Colonic mucosa (tissue), 4 donors: Measurements from ENCODE around the gene TUBA8. TPM values are rescaled to one million over a fixed set of nuclear protein-coding genes. Genes with fewer than 3 reads are reported as not detected.

ENCODE experiments used
- DNase-seq: peaks from one replicate; pipeline ENCODE4 v3.0.0-alpha.2; 2020
- H3K27ac ChIP-seq: fragments of 200-600 bp; one replicate; pipeline ENCODE4 v1.8.0; 2021
- H3K27me3 ChIP-seq: fragments of 200-600 bp; one replicate; pipeline ENCODE4 v1.8.0; 2021
- H3K36me3 ChIP-seq: fragments of 200-600 bp; one replicate; pipeline ENCODE4 v1.8.0; 2021
- H3K4me1 ChIP-seq: fragments of 200-600 bp; one replicate; pipeline ENCODE4 v1.8.0; 2021; ENCODE audit warnings: mild to moderate bottlenecking
- H3K4me3 ChIP-seq: fragments of 200-600 bp; one replicate; pipeline ENCODE4 v1.8.0; 2021
- H3K9ac ChIP-seq, 2 donors: one replicate each; pipeline ENCODE4 v1.7.0; 2013; ENCODE audit warnings: control low read depth in 2 of 2, low read depth in 2 of 2, low read length in 2 of 2
- H3K9me3 ChIP-seq: fragments of 200-600 bp; one replicate; pipeline ENCODE4 v1.8.0; 2021
- CTCF ChIP-seq: fragments of 200-600 bp; IDR thresholded peaks from one replicate; pipeline ENCODE4 v1.8.0; 2022; ENCODE audit warnings: antibody characterized with exemption, mild to moderate bottlenecking
- intact Hi-C: fragments of 100-400 bp; cut with DNase I; formaldehyde crosslinking; loops from one replicate; pipeline ENCODE4 v1.14.1; 2022
- total RNA-seq, 2 donors: library from RNA; stranded (reverse); fragmentation: NEBNext Ultra II Directional in 1 of 2; extraction: Animal tissue kit (Norgen Biotek cat#: 25700) in 1 of 2; gene quantifications; one replicate each; pipeline ENCODE4 v1.2.1, GENCODE V29; 2021
- donor health status: healthy.
- donor health status: DM: no; HTN: no; CAD: no.
- donor health status: DM: no; HTN: no; CAD: no.

Gene TUBA8
- total RNA-seq, 2 donors from 2014 or later, result 1.6 TPM

- intact Hi-C loops, result loop anchor here (5.0 kb wide), 1 partner anchor 69 kb away; the partner anchor contains the start of gene PEX26
- DNase-seq, result no peak
- Histone ChIP-seq H3K36me3 (no peaks in the 10 kb centered on the region), H3K4me1 (peaks cover 5% of the 10 kb centered on the region), H3K27ac (no peak overlapping the region), H3K4me3 (no peak overlapping the region), H3K27me3 (no peaks in the 10 kb centered on the region), H3K9me3 (no peaks in the 10 kb centered on the region), H3K9ac (no peak overlapping the region)
- no peak for TF ChIP-seq CTCF
These were observed 35.2 kb downstream of the TUBA8 start for GRCh38 chr22:18145676-18146388.

GRCh38 chr22:18146389-18146753 is 35.8 kb downstream of the TUBA8 start:
- Histone ChIP-seq H3K36me3 (no peaks in the 10 kb centered on the region), H3K9me3 (no peaks in the 10 kb centered on the region), H3K27me3 (no peaks in the 10 kb centered on the region), H3K27ac (no peak overlapping the region), H3K9ac (no peak overlapping the region), H3K4me3 (no peak overlapping the region), H3K4me1 (peaks cover 7% of the 10 kb centered on the region)
- no peak for TF ChIP-seq CTCF
- DNase-seq, result no peak
- intact Hi-C loops, result loop anchor here (5.0 kb wide), 1 partner anchor 69 kb away; the partner anchor contains the start of gene PEX26

- Histone ChIP-seq H3K27me3 (no peaks in the 10 kb centered on the region), H3K9ac (no peak overlapping the region), H3K9me3 (no peaks in the 10 kb centered on the region), H3K27ac (no peak overlapping the region), H3K4me3 (no peak overlapping the region), H3K36me3 (no peaks in the 10 kb centered on the region), H3K4me1 (peaks cover 7% of the 10 kb centered on the region)
- no peak for TF ChIP-seq CTCF
- intact Hi-C loops, result loop anchor here (5.0 kb wide), 1 partner anchor 70 kb away; the partner anchor contains the start of gene PEX26
- no peak for DNase-seq
These were observed 37.2 kb downstream of the TUBA8 start for GRCh38 chr22:18147791-18148190.

GRCh38 chr22:18148293-18148965 is 37.8 kb downstream of the TUBA8 start:
- peaks cover 7% of the 10 kb centered on the region for H3K4me1 ChIP-seq
- no peak overlapping the region for H3K9ac ChIP-seq
- no peaks in the 10 kb centered on the region for H3K27me3 ChIP-seq
- no peak for TF ChIP-seq CTCF
- H3K4me3 ChIP-seq, result no peak overlapping the region
- H3K9me3 ChIP-seq, result no peaks in the 10 kb centered on the region
- no peak overlapping the region for H3K27ac ChIP-seq
- H3K36me3 ChIP-seq, result no peaks in the 10 kb centered on the region
- intact Hi-C loops, result loop anchor here (5.0 kb wide), 1 partner anchor 71 kb away; the partner anchor contains the start of gene PEX26
- no peak for DNase-seq

- H3K27ac ChIP-seq, result no peak overlapping the region
These were observed 41.9 kb downstream of the TUBA8 start for GRCh38 chr22:18152519-18152918.

More at GRCh38 chr22:18152519-18152918, 41.9 kb downstream of the TUBA8 start:
- H3K9me3 ChIP-seq, result no peaks in the 10 kb centered on the region
- intact Hi-C loops, result no loop called here
- H3K9ac ChIP-seq, result no peak overlapping the region
- no peak for DNase-seq
- no peaks in the 10 kb centered on the region for H3K27me3 ChIP-seq
- H3K4me1 ChIP-seq, result peaks cover 7% of the 10 kb centered on the region
- H3K4me3 ChIP-seq, result no peak overlapping the region
- H3K36me3 ChIP-seq, result no peaks in the 10 kb centered on the region
- TF ChIP-seq CTCF, result no peak
